H9 (cell line): ENCODE data around the gene SLC22A13. TPM values are rescaled to one million over a fixed set of nuclear protein-coding genes. Genes with fewer than 3 reads are reported as not detected.

Source experiments
- DNase-seq: peaks from one replicate; pipeline ENCODE4 v3.0.0-alpha.2; 2017
- H2AFZ ChIP-seq: one replicate; pipeline ENCODE4 v1.6.1; 2013; ENCODE audit warnings: mild to moderate bottlenecking, low read length, control low read depth, moderate library complexity
- H2AK5ac ChIP-seq: 2 replicates; pipeline ENCODE4 v1.6.1; 2013; ENCODE audit warnings: low read length, control low read depth, mixed read lengths; ENCODE audit not compliant: insufficient read length
- H2BK120ac ChIP-seq: one replicate; pipeline ENCODE4 v1.6.1; 2013; ENCODE audit warnings: low read depth, mild to moderate bottlenecking, low read length, control low read depth, inconsistent platforms; ENCODE audit not compliant: poor library complexity, severe bottlenecking
- H2BK12ac ChIP-seq: 2 replicates; pipeline ENCODE4 v1.6.1; 2013; ENCODE audit warnings: low read length, control low read depth, mixed read lengths, low read depth; ENCODE audit not compliant: insufficient read length
- H2BK15ac ChIP-seq: 2 replicates; pipeline ENCODE4 v1.6.1; 2013; ENCODE audit warnings: low read depth, low read length, control low read depth
- H2BK20ac ChIP-seq: one replicate; pipeline ENCODE4 v1.6.1; 2013; ENCODE audit warnings: low read depth, mild to moderate bottlenecking, low read length, control low read depth, inconsistent platforms; ENCODE audit not compliant: poor library complexity, severe bottlenecking
- H2BK5ac ChIP-seq: 2 replicates; pipeline ENCODE4 v1.6.1; 2013; ENCODE audit warnings: low read length, control low read depth, mixed read lengths; ENCODE audit not compliant: insufficient read length
- H3K14ac ChIP-seq: 2 replicates; pipeline ENCODE4 v1.6.1; 2013; ENCODE audit warnings: low read length, control low read depth; ENCODE audit not compliant: insufficient read depth
- H3K18ac ChIP-seq: 2 replicates; pipeline ENCODE4 v1.6.1; 2013; ENCODE audit warnings: low read depth, mild to moderate bottlenecking, mixed read lengths, low read length, control low read depth; ENCODE audit not compliant: insufficient read length
- H3K23ac ChIP-seq: 2 replicates; pipeline ENCODE4 v1.6.1; 2013; ENCODE audit warnings: low read length, control low read depth, mixed read lengths, low read depth; ENCODE audit not compliant: insufficient read length
- H3K23me2 ChIP-seq: 2 replicates; pipeline ENCODE4 v1.6.1; 2013; ENCODE audit warnings: low read depth, mild to moderate bottlenecking, mixed read lengths, low read length, control low read depth; ENCODE audit not compliant: insufficient read length, poor library complexity, severe bottlenecking
- H3K27ac ChIP-seq: 2 replicates; pipeline ENCODE4 v1.5.1; 2013; ENCODE audit warnings: low read length, control low read depth, mixed read lengths, low read depth; ENCODE audit not compliant: insufficient read length
- H3K27me3 ChIP-seq: 2 replicates; pipeline ENCODE4 v1.6.1; 2013; ENCODE audit warnings: low read length, control low read depth, inconsistent platforms; ENCODE audit not compliant: insufficient read depth
- H3K4ac ChIP-seq: 2 replicates; pipeline ENCODE4 v1.6.1; 2013; ENCODE audit warnings: low read depth, mild to moderate bottlenecking, control low read depth, inconsistent platforms, low read length, moderate library complexity
- H3K4me1 ChIP-seq: 2 replicates; pipeline ENCODE4 v1.6.1; 2013; ENCODE audit warnings: low read length, control low read depth, inconsistent platforms; ENCODE audit not compliant: insufficient read depth
- H3K4me2 ChIP-seq: 2 replicates; pipeline ENCODE4 v1.6.1; 2013; ENCODE audit warnings: low read length, control low read depth, mixed read lengths; ENCODE audit not compliant: insufficient read length, insufficient read depth
- H3K56ac ChIP-seq: 2 replicates; pipeline ENCODE4 v1.6.1; 2013; ENCODE audit warnings: low read depth, mild to moderate bottlenecking, mixed read lengths, low read length, control low read depth; ENCODE audit not compliant: insufficient read length
- H3K79me1 ChIP-seq: 2 replicates; pipeline ENCODE4 v1.6.1; 2013; ENCODE audit warnings: low read depth, mild to moderate bottlenecking, moderate library complexity, low read length, control low read depth, inconsistent platforms; ENCODE audit not compliant: insufficient read depth, poor library complexity, severe bottlenecking
- H3K79me2 ChIP-seq: 2 replicates; pipeline ENCODE4 v1.6.1; 2013; ENCODE audit warnings: low read length, control low read depth, inconsistent platforms; ENCODE audit not compliant: insufficient read depth
- H3K9ac ChIP-seq: 2 replicates; pipeline ENCODE4 v1.6.1; 2013; ENCODE audit warnings: low read length, control low read depth, mixed read lengths; ENCODE audit not compliant: insufficient read length; ENCODE audit errors: extremely low read depth
- H3K9me3 ChIP-seq: one replicate; pipeline ENCODE4 v1.6.1; 2013; ENCODE audit warnings: low read depth, low read length, inconsistent platforms; ENCODE audit not compliant: control insufficient read depth
- H3T11ph ChIP-seq: one replicate; pipeline ENCODE4 v1.6.1; 2013; ENCODE audit warnings: mild to moderate bottlenecking, low read length, control low read depth, inconsistent platforms
- H4K20me1 ChIP-seq: one replicate; pipeline ENCODE4 v1.6.1; 2013; ENCODE audit not compliant: control insufficient read depth, insufficient read length, insufficient read depth
- H4K5ac ChIP-seq: 2 replicates; pipeline ENCODE4 v1.6.1; 2013; ENCODE audit warnings: low read depth, mild to moderate bottlenecking, mixed read lengths, low read length, control low read depth; ENCODE audit not compliant: insufficient read length
- H4K8ac ChIP-seq: replicated peaks from 2 replicates; pipeline ENCODE4 v1.6.1; 2013; ENCODE audit warnings: low read length, control low read depth, mixed read lengths, low read depth; ENCODE audit not compliant: insufficient read length
- H4K91ac ChIP-seq: 2 replicates; pipeline ENCODE4 v1.6.1; 2013; ENCODE audit warnings: low read depth, mild to moderate bottlenecking, moderate library complexity, mixed read lengths, low read length, control low read depth; ENCODE audit not compliant: insufficient read length
- H3K27ac Mint-ChIP-seq, 3 experiments: 2 replicates in 2 of 3; 3 replicates in 1 of 3; pipeline ENCODE4 v1.8.0; 2020 to 2021; ENCODE audit warnings: mixed read lengths in 3 of 3, mild to moderate bottlenecking in 1 of 3, moderate library complexity in 1 of 3
- H3K27me3 Mint-ChIP-seq: 2 replicates; pipeline ENCODE4 v1.8.0; 2021; ENCODE audit warnings: low read depth, mild to moderate bottlenecking, moderate library complexity, mixed read lengths
- H3K36me3 Mint-ChIP-seq, 3 experiments: 2 replicates in 2 of 3; 3 replicates in 1 of 3; pipeline ENCODE4 v1.8.0; 2020 to 2021; ENCODE audit warnings: low read depth in 3 of 3, mixed read lengths in 3 of 3; ENCODE audit not compliant: insufficient read depth in 1 of 3
- H3K4me1 Mint-ChIP-seq, 2 experiments: 2 replicates each; pipeline ENCODE4 v1.8.0; 2020; ENCODE audit warnings: mixed read lengths in 2 of 2
- H3K4me3 Mint-ChIP-seq, 2 experiments: 2 replicates in 1 of 2; 3 replicates in 1 of 2; pipeline ENCODE4 v1.8.0; 2020 to 2021; ENCODE audit warnings: mild to moderate bottlenecking in 2 of 2, mixed read lengths in 2 of 2, moderate library complexity in 1 of 2
- H3K9me3 Mint-ChIP-seq, 2 experiments: 2 replicates in 1 of 2; 3 replicates in 1 of 2; pipeline ENCODE4 v1.8.0; 2020; ENCODE audit warnings: mild to moderate bottlenecking in 2 of 2, mixed read lengths in 2 of 2, moderate library complexity in 1 of 2
- WGBS: extraction: QIAGEN DNeasy Blood & Tissue Kit; methylation state at CpG from one replicate; pipeline ENCODE4 v1.1.7; 2013; ENCODE audit warnings: missing lambda C conversion rate, low lambda C conversion rate, mixed read lengths; ENCODE audit not compliant: insufficient read length; ENCODE audit errors: extremely low coverage; 5-methylcytosine and 5-hydroxymethylcytosine counted together
- total RNA-seq: library from RNA; stranded (reverse); gene quantifications from 2 replicates; pipeline ENCODE4 v1.2.1, GENCODE V29; 2021
- TF ChIP-seq, protein P1 (sequence below): fragments of 200-600 bp; sonication (generic); conservative IDR thresholded peaks from 3 replicates; pipeline ENCODE4 v1.8.0; 2021; ENCODE audit warnings: antibody characterized with exemption, mild to moderate bottlenecking

Gene SLC22A13
- total RNA-seq, 1 experiment from 2014 or later, result not detected

GRCh38 chr3:38281895-38282686, 16.5 kb downstream of the SLC22A13 start, which contains the start of gene SLC22A14:
TSS of gene SLC22A14 (plus strand) at chr3:38282294. CDS start at chr3:38306027, 23,733 bp downstream.
- Mint-ChIP-seq H3K4me3 (no peak within 1 kb of the TSS; a peak in 1 of 5 replicates), H3K27ac (peak within 1 kb of the TSS in 1 of 3 experiments; percentile 18; a peak in 1 of 7 replicates), H3K27me3 (no peaks in the 10 kb centered on the region; the same call in none of the 2 replicates), H3K36me3 (0 out of 7 replicates have a peak, but pooled peaks cover 0 to 2% (median 0%) of the 10 kb centered on the region in 3 experiments), H3K9me3 (no peaks in the 10 kb centered on the region), H3K4me1 (peaks cover 7 to 9% of the 10 kb centered on the region in 2 experiments)
- no peak within 1 kb of the TSS for H2BK5ac ChIP-seq
- H3K9me3 ChIP-seq, result no peaks in the 10 kb centered on the region
- H2AK5ac ChIP-seq, result no peak within 1 kb of the TSS
- DNase-seq, result peak; percentile 60
- no peaks in the 10 kb centered on the region for H3K79me2 ChIP-seq
- no peaks in the 10 kb centered on the region for H3K23me2 ChIP-seq
- H3K18ac ChIP-seq, result no peak within 1 kb of the TSS
- H3K9ac ChIP-seq, result no peak within 1 kb of the TSS
- no peak within 1 kb of the TSS for H3K4me2 ChIP-seq
- no peak within 1 kb of the TSS for H4K91ac ChIP-seq
- H3K27ac ChIP-seq, result no peak within 1 kb of the TSS
- no peaks in the 10 kb centered on the region for H4K20me1 ChIP-seq
- no CpG with 5 or more reads among the region's 14 CpGs for WGBS
- no peak within 1 kb of the TSS for H3K56ac ChIP-seq
- H2AFZ ChIP-seq, result no peak within 1 kb of the TSS
- H3K23ac ChIP-seq, result no peak within 1 kb of the TSS
- H2BK120ac ChIP-seq, result no peak within 1 kb of the TSS
- H3K4ac ChIP-seq, result no peak within 1 kb of the TSS
- no peak within 1 kb of the TSS for H2BK20ac ChIP-seq
- no peak within 1 kb of the TSS for H3T11ph ChIP-seq
- no peak within 1 kb of the TSS for H4K5ac ChIP-seq
- no peaks in the 10 kb centered on the region for H3K79me1 ChIP-seq
- no peak within 1 kb of the TSS for H4K8ac ChIP-seq
- no peaks in the 10 kb centered on the region for H3K4me1 ChIP-seq
- H3K14ac ChIP-seq, result no peak within 1 kb of the TSS
- no peaks in the 10 kb centered on the region for H3K27me3 ChIP-seq
- H2BK12ac ChIP-seq, result no peak within 1 kb of the TSS
- H2BK15ac ChIP-seq, result no peak within 1 kb of the TSS
- TF ChIP-seq, protein P1, sequence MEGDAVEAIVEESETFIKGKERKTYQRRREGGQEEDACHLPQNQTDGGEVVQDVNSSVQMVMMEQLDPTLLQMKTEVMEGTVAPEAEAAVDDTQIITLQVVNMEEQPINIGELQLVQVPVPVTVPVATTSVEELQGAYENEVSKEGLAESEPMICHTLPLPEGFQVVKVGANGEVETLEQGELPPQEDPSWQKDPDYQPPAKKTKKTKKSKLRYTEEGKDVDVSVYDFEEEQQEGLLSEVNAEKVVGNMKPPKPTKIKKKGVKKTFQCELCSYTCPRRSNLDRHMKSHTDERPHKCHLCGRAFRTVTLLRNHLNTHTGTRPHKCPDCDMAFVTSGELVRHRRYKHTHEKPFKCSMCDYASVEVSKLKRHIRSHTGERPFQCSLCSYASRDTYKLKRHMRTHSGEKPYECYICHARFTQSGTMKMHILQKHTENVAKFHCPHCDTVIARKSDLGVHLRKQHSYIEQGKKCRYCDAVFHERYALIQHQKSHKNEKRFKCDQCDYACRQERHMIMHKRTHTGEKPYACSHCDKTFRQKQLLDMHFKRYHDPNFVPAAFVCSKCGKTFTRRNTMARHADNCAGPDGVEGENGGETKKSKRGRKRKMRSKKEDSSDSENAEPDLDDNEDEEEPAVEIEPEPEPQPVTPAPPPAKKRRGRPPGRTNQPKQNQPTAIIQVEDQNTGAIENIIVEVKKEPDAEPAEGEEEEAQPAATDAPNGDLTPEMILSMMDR, result peak; percentile 63
